Spinal cord (tissue), 10 donors: ENCODE data around the gene WNT5B. TPM values are rescaled to one million over a fixed set of nuclear protein-coding genes. Genes with fewer than 3 reads are reported as not detected.

Source experiments
- DNase-seq, 6 donors: peaks; one replicate each; pipeline versions ENCODE4 v3.0.0 to v3.0.0-alpha.2; 2013 to 2015; ENCODE audit warnings: low spot score in 6 of 6, low read depth in 4 of 6
- H3K27ac ChIP-seq: one replicate; pipeline ENCODE4 v1.5.1; 2013; ENCODE audit warnings: low read depth, low read length, control low read depth
- H3K27me3 ChIP-seq: one replicate; pipeline ENCODE4 v1.6.1; 2013; ENCODE audit warnings: low read length; ENCODE audit not compliant: control insufficient read depth, insufficient read depth
- H3K36me3 ChIP-seq: one replicate; pipeline ENCODE4 v1.6.1; 2013; ENCODE audit warnings: low read length; ENCODE audit not compliant: control insufficient read depth, insufficient read depth
- H3K4me1 ChIP-seq: one replicate; pipeline ENCODE4 v1.6.1; 2013; ENCODE audit warnings: low read length; ENCODE audit not compliant: control insufficient read depth, insufficient read depth
- H3K4me3 ChIP-seq: one replicate; pipeline ENCODE4 v1.5.1; 2013; ENCODE audit warnings: low read depth, low read length, control low read depth
- H3K9me3 ChIP-seq: one replicate; pipeline ENCODE4 v1.6.1; 2013; ENCODE audit warnings: low read length; ENCODE audit not compliant: control insufficient read depth, insufficient read depth
- WGBS: methylation state at CpG from one replicate; pipeline ENCODE4 v1.1.5; 2013; ENCODE audit warnings: missing lambda C conversion rate; ENCODE audit not compliant: insufficient coverage; 5-methylcytosine and 5-hydroxymethylcytosine counted together
- polyA plus RNA-seq, 2 donors: library from polyadenylated mRNA; unstranded; fragments of 120-200 nt; gene quantifications; one replicate each; pipeline ENCODE4 v1.2.1, GENCODE V29; 2013; ENCODE audit not compliant: insufficient read length in 2 of 2
- total RNA-seq, 2 donors: library from RNA; depleted of rRNA in 1 of 2; stranded (reverse); fragments of 120-200 nt in 1 of 2; fragments of >200 nt in 1 of 2; gene quantifications; one replicate each; pipeline versions ENCODE4 v1.2.3 to v1.2.4, GENCODE V29; 2013 to 2014
- donor health status: healthy.

The WNT5B gene
- total and polyA plus RNA-seq, 4 donors, result 10.3 to 14.3 (median 13.2) TPM

DNA sequence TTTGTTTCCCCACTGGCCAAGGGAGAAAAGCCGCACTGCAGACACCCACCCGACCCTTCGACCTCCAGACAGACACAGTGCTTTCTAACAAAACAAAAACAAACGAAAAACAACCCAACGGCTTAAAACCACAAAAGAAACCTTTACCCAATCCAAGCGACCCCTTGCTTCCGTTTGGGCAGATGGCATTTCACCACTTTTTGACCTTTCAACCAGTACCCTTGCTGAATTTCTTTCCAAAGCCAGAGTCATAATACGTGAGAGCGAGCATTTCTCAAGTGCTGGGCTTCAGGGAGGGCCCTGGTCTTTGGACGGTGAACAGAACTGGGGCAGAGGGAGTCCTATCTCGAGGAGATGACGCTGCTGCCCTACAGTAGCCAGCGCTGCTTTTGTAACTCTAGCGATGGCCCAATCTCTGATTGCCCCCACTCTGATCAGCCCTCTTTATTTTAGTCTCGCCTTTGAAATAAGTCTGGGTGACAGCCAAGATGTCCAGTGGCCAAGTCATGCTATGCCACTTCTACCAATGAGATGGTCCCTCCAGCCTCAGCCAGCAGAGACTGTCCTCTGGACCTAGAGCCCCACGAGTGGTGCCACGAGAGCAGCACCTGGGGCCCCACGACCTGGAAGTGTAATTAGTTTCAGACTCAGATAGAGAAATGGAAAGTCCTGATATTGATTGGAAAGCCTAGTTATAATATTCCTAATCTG, 40.0 kb downstream of the WNT5B start:
- DNase-seq, result no peak
- H3K27ac ChIP-seq, result no peak overlapping the region
- no peaks in the 10 kb centered on the region for H3K9me3 ChIP-seq
- H3K27me3 ChIP-seq, result no peaks in the 10 kb centered on the region
- H3K36me3 ChIP-seq, result no peaks in the 10 kb centered on the region
- no peak overlapping the region for H3K4me3 ChIP-seq
- H3K4me1 ChIP-seq, result no peaks in the 10 kb centered on the region
- 44% methylated on average over 16 of the region's 18 CpGs for WGBS

DNA sequence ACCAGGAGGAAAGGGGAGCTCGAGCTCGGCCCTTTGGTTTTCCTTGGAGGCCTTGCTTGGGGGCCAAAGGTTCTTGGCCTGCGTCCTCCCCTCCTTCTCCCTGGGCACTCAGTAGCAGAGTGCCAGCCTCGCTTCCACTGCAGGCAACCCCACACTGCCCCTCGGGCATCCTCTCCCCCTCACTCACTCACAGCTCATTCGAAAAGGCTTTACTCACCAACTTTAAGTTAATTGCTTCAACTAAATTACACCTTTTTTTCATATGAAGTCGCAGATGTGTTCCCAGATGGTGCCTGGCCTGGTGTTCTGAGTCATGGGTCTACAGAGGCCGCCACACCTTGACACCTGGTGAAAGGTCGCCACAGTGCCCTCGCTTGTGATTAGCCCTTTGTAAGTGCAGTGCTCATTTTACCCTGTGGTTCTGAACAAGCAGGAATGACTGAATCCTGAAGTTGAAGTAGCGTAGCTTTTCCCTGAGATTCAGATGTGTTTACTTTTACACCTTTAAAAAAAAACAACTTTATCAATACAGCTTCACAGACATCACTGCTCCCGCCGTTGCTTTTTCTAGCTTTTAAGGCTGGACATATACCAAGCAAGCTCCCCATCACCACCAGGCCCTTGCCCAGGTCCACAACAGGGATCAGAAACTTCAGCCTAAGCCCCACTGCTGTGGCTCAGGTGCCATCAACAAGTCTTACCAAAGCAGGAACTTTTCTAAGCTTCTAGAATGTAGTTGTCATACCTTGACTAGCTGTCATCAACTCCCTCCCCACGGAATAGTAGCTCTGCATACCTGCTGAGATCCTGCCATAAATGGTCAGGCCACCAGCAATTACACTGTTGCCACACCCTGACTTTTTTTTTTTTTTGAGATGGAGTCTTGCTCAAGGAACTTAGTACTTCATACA, 41.6 kb downstream of the WNT5B start:
- Histone ChIP-seq H3K4me3 (no peak overlapping the region), H3K36me3 (no peaks in the 10 kb centered on the region), H3K4me1 (no peaks in the 10 kb centered on the region), H3K27ac (no peak overlapping the region), H3K9me3 (no peaks in the 10 kb centered on the region), H3K27me3 (no peaks in the 10 kb centered on the region)
- DNase-seq, result no peak
- WGBS, result 73% methylated on average over 11 of the region's 14 CpGs

DNA sequence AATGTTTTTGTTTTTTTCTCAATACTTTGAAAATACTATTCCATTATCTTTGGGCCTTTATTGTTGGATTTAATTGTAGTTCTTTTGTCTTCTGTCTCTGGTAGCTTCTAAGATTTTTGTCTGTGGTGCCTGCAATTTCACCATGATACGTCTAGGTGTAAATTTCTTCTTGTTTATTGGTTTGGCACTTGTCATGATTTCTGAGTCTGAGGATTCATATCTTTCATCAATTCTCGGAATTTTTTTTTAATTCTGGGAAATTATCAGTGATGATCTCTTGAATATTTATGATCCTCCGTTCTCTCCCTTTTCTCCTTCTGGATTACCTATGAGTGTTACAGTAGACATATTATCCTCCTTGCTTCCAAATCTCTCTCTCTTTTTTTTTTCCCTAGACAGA, 47.0 kb downstream of the WNT5B start:
- H3K27ac ChIP-seq, result no peak overlapping the region
- H3K4me3 ChIP-seq, result no peak overlapping the region
- DNase-seq, result no peak
- no peaks in the 10 kb centered on the region for H3K9me3 ChIP-seq
- no peaks in the 10 kb centered on the region for H3K36me3 ChIP-seq
- H3K27me3 ChIP-seq, result no peaks in the 10 kb centered on the region
- WGBS, result no CpG with 5 or more reads among the region's 3 CpGs
- H3K4me1 ChIP-seq, result no peaks in the 10 kb centered on the region

DNA sequence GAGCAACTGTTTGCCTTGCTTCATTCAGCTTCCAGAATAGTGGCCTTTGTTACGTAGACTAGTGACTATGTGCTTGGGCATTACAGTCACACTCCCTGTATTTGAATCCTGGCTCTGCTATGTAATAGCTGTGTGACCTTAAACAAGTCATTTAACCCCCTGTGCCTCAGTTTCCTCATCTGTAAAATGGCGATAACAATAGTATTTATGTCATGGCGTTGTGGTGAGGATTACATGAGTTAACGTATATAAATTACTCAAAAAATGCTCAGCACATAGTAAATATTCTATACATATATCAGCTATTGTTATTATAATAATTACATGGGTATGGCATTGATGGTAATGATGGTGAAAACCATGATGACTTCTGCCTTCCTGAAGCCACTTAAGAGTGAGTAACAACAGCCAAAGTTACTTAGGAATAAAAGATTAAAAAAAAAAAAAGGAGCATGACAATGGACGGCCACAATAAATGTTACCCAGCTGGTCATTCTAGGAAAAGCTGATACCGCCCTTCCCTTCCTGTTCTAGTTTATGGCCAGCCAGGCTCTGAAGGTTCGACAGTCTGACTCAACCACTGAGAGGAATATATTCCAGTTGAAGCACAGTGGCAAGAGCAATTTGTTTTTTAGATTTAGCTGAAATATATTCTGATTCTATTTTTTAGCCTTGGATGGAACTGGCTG, 51.9 kb downstream of the WNT5B start:
- Histone ChIP-seq H3K27me3 (no peaks in the 10 kb centered on the region), H3K9me3 (no peaks in the 10 kb centered on the region), H3K4me1 (no peaks in the 10 kb centered on the region), H3K4me3 (no peak overlapping the region), H3K36me3 (no peaks in the 10 kb centered on the region), H3K27ac (no peak overlapping the region)
- DNase-seq, result no peak
- 75% methylated on average over 2 of the region's 7 CpGs for WGBS

DNA sequence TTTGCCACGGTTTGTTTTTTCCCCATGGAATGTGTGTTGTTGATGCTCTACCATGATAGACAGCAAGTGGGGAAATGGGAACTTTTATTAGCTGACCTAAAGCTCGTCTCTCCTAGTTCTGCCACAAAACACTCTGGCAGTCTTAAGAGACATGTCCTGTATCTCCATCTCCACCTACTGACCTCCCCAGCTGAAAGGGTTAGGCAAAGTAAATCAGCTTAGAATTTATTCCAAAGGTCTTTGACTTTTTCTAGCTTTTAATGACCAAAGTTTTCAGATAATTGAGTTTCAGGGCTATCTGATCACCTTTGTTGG, 52.4 kb downstream of the WNT5B start:
- WGBS, result no CpG with 5 or more reads among the region's 2 CpGs
- Histone ChIP-seq H3K36me3 (no peaks in the 10 kb centered on the region), H3K9me3 (no peaks in the 10 kb centered on the region), H3K4me3 (no peak overlapping the region), H3K27ac (no peak overlapping the region), H3K4me1 (no peaks in the 10 kb centered on the region), H3K27me3 (no peaks in the 10 kb centered on the region)
- no peak for DNase-seq

DNA sequence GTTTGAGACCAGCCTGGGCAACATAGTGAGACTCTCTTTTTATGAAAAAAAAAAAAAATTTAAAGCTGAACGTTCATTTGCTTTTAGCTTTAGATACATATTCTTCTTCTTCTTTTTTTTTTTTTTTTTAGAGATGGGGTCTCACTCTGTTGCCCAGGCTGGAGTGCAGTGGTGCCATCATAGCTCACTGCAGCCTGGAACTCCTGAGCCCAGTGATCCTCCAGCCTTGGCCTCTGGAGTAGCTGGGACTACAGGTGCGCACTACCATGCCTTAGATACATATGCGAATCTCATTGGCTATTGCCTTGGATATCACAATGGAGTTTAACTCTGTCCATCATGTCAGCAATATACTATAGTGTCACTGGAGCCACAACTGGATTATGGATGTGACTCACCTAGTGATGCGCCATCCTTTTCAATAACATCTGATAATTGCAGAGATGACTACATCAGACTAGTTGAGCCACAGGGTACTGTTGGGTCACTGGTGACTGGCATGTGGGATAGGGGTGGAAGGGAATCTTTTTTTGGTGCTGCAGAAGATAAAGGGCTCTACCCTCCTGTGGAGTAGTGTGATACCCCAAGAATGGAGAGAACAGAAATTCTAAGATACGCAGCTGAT, 59.2 kb downstream of the WNT5B start:
- Histone ChIP-seq H3K9me3 (no peaks in the 10 kb centered on the region), H3K4me1 (peaks cover 3% of the 10 kb centered on the region), H3K27ac (no peak overlapping the region), H3K36me3 (no peaks in the 10 kb centered on the region), H3K4me3 (no peak overlapping the region), H3K27me3 (peaks cover 2% of the 10 kb centered on the region)
- DNase-seq, result no peak
- 88% methylated on average over 3 of the region's 5 CpGs for WGBS

DNA sequence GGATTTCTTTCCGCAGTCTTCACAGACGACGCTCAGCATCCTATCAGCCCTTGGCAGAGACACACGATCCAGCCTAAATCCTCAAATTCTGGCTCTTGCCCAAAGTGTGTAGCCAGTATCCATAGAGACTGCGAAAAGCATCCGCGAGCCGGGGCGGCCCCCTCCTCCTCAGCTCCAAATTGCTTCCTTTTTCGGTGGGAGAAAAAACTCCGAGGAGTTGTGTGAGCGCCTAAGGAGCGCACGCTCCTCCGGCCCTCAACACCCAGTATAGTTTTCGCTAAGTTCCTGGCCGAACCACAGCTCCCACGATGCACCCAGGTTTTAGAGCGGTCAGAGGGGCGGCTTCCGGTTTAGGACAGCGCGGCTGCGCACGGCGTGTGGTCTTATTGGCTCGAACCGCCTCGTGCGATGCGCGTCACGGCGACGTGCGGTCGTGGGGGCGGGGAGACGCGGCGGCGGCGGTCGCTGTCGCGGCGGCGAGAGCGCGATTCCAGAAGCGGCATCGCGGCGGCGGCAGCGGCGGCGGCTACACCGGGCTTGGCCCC, 61.6 kb downstream of the WNT5B start, which contains the start of gene ADIPOR2:
Gene ADIPOR2, plus strand, starts transcription at position 493 of the 545 bp plus-strand sequence. CDS start 63,274 bp downstream, outside the sequence.
- DNase-seq, result peak; percentile 89 to 99 (median 93)
- Histone ChIP-seq H3K27me3 (peaks cover 2% of the 10 kb centered on the region), H3K4me3 (peak within 1 kb of the TSS; percentile 73), H3K27ac (peak within 1 kb of the TSS; percentile 92), H3K4me1 (peaks cover 3% of the 10 kb centered on the region), H3K9me3 (no peaks in the 10 kb centered on the region), H3K36me3 (peaks cover 4% of the 10 kb centered on the region)
- WGBS, result 0% methylated on average over 43 of the region's 59 CpGs

DNA sequence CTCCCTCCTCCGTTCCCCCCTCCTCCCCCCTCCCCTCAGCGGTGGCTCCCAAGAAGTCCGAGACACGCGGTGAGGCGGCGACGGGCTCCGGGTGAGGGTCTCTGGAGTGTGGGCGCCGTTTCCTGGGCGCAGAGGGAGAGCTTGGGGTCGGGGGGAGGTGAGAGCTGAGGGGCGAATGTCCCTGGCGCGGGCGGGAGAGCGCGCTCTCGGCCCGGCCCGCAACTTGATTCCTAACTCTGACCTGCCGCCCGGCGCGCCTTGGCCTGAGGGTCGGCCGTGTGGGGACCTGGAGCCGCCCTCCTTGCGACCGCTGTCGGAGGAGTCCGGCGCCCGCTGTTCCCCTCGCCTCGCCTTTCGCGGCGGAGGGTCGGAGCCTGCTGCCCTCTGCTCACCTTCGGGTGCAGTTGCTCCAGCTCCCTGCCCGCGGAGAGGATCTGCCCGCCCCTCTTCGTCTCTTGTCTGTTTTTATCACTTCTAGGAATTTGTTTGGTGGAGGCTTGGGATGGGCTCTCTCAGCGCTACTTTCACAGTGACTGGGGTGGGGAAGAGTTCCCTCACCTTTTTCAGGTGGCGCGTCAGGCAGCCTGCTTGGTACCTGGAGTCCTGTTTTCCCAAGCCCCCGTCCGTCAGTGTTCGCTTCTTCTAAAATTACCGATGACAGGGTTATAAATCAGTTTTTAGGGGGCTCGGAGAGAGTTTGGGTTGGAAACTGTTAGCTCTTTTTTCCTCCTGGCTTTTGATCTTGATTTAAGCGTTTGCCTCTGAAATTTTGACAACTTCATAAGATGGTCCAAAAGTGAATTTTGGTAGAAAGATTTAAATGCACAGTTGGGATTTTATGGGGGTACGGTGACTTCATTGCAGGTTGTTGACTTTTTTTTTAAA, 62.3 kb downstream of the WNT5B start:
- no peaks in the 10 kb centered on the region for H3K9me3 ChIP-seq
- H3K4me1 ChIP-seq, result peaks cover 3% of the 10 kb centered on the region
- WGBS, result under 1% methylated on average over 43 of the region's 56 CpGs
- H3K36me3 ChIP-seq, result peaks cover 4% of the 10 kb centered on the region
- H3K27me3 ChIP-seq, result peaks cover 2% of the 10 kb centered on the region
- H3K27ac ChIP-seq, result peak overlapping the region; percentile 91
- DNase-seq, result no peak
- H3K4me3 ChIP-seq, result peak overlapping the region; percentile 73
